Lower leg skin (tissue), 4 donors: ENCODE measurements around the gene C14orf180. TPM values are rescaled to one million over a fixed set of nuclear protein-coding genes. Genes with fewer than 3 reads are reported as not detected.

Experiments
- DNase-seq, 2 donors: peaks; one replicate each; pipeline ENCODE4 v3.0.0-alpha.2; 2019; ENCODE audit warnings: low spot score in 2 of 2
- H3K4me3 ChIP-seq: fragments of 200-600 bp; sonication (generic); 2 replicates; pipeline ENCODE4 v1.5.1; 2017; ENCODE audit warnings: mild to moderate bottlenecking, low read depth; ENCODE audit not compliant: poor library complexity, severe bottlenecking
- POLR2A ChIP-seq, 2 donors: fragments of 450-650 bp; IDR thresholded peaks; one replicate each; pipeline ENCODE4 v1.6.1; 2016 to 2017; ENCODE audit warnings: antibody characterized with exemption in 2 of 2, mild to moderate bottlenecking in 1 of 2, moderate library complexity in 1 of 2
- WGBS, 2 donors: methylation state at CpG; one replicate each; pipeline ENCODE4 v1.1.5; 2018; 5-methylcytosine and 5-hydroxymethylcytosine counted together
- intact Hi-C: fragments of 100-400 bp; cut with DNase I; formaldehyde crosslinking; loops from one replicate; pipeline ENCODE4 v1.15.0; 2023; ENCODE audit warnings: low total_unique reads
- total RNA-seq, 4 donors: library from RNA; depleted of rRNA; stranded (reverse); fragments of >200 nt; gene quantifications; one replicate each; pipeline ENCODE4 v1.1.0, GENCODE V29; 2016
- TF ChIP-seq, protein P1 (sequence below), 3 donors: fragments of 450-650 bp; IDR thresholded peaks; one replicate each; pipeline ENCODE4 v1.5.1; 2016; ENCODE audit warnings: antibody characterized with exemption in 3 of 3, mild to moderate bottlenecking in 3 of 3, moderate library complexity in 2 of 3

Gene C14orf180
- total RNA-seq, 4 donors from 2014 or later, result 0.98 TPM; not detected in 3

DNA sequence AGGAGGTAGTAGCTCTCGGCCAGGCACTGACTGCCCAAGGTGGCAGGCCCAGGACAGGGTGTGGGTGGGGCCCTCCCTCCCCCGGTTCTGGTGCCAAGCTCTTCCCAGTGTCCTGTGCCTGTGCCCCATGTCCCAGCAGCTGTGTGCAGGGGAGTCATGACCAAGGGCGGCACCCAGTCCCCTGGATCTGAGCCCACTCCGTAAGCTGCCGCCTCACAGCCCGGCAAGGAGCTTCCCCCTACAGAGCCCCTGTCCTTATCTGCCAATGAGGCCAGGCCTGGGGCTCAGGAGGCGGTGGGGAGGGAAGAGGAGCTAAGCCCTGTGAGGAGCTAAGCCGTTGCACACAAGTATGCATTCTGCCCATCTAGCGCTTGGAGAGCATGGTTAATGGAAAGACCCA is 5.6 kb upstream of the C14orf180 start:
- intact Hi-C loops, result no loop called here
- DNase-seq, result no peak
- no peak overlapping the region for H3K4me3 ChIP-seq
- 51 to 93% methylated on average over 3 to 8 of the region's 9 CpGs for WGBS, 2 donors
- no peak for TF ChIP-seq POLR2A (IDR thresholded peaks at IDR 0.05)
- TF ChIP-seq, protein P1, sequence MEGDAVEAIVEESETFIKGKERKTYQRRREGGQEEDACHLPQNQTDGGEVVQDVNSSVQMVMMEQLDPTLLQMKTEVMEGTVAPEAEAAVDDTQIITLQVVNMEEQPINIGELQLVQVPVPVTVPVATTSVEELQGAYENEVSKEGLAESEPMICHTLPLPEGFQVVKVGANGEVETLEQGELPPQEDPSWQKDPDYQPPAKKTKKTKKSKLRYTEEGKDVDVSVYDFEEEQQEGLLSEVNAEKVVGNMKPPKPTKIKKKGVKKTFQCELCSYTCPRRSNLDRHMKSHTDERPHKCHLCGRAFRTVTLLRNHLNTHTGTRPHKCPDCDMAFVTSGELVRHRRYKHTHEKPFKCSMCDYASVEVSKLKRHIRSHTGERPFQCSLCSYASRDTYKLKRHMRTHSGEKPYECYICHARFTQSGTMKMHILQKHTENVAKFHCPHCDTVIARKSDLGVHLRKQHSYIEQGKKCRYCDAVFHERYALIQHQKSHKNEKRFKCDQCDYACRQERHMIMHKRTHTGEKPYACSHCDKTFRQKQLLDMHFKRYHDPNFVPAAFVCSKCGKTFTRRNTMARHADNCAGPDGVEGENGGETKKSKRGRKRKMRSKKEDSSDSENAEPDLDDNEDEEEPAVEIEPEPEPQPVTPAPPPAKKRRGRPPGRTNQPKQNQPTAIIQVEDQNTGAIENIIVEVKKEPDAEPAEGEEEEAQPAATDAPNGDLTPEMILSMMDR (IDR thresholded peaks at IDR 0.05), result no peak

DNA sequence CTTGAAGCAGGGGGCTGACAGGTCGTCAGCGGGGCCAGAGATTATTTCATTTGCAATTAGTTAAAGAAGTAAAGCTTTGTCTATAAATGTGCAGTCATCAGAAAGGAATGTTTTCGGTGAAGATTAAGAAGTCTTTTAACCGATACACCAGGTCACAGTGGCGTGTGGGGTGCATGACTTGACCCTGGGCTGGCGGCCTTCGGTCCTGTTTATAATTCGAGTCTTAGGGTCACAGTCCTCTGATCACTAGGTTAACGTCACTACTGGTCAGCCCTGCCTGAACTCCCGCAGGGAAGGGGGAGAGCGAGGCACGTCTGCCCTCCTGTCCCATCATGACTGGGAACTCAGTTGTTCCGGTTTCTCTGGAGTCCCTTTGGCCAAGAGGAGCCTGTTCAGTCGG is 5.0 kb upstream of the C14orf180 start:
- no peak for DNase-seq
- WGBS, 2 donors, result 62 to 64% methylated on average over 14 of the region's 14 CpGs
- intact Hi-C loops, result no loop called here
- no peak overlapping the region for H3K4me3 ChIP-seq
- TF ChIP-seq POLR2A (IDR thresholded peaks at IDR 0.05), result no peak
- TF ChIP-seq, protein P1 (IDR thresholded peaks at IDR 0.05), result no peak

DNA sequence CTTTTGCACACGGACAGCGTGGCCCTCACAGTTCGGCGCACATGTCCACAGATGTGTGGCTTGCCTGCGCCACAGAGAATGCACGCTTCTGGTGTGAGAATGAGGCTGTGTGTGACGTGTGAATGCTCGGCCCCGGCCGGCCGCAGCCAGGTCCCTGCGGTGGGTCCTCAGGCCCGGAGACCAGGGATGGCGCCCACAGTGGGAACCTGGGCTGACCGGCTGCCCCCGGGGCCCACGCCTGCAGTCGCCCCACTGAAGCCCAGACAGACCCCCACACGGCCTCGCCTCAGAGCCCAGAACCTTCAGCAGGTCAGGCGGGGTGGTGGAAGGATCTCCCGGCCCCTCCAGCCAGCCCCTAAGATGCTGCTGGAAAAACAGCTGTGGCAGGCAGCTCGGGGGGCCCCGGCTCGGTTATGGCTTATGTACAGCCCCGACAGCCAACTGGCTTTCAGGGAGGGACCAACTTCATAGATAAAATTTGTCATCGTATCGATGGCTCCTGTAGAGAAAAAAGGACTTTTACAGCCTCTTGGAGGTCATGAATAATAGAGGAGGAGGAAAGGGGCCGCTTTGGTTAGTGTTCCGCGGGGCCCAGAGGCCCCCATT is 4.5 kb upstream of the C14orf180 start:
- intact Hi-C loops, result no loop called here
- 84 to 85% methylated on average over 29 to 30 of the region's 31 CpGs for WGBS, 2 donors
- no peak for DNase-seq
- TF ChIP-seq, protein P1 (IDR thresholded peaks at IDR 0.05), result no peak
- no peak for TF ChIP-seq POLR2A (IDR thresholded peaks at IDR 0.05)
- no peak overlapping the region for H3K4me3 ChIP-seq

DNA sequence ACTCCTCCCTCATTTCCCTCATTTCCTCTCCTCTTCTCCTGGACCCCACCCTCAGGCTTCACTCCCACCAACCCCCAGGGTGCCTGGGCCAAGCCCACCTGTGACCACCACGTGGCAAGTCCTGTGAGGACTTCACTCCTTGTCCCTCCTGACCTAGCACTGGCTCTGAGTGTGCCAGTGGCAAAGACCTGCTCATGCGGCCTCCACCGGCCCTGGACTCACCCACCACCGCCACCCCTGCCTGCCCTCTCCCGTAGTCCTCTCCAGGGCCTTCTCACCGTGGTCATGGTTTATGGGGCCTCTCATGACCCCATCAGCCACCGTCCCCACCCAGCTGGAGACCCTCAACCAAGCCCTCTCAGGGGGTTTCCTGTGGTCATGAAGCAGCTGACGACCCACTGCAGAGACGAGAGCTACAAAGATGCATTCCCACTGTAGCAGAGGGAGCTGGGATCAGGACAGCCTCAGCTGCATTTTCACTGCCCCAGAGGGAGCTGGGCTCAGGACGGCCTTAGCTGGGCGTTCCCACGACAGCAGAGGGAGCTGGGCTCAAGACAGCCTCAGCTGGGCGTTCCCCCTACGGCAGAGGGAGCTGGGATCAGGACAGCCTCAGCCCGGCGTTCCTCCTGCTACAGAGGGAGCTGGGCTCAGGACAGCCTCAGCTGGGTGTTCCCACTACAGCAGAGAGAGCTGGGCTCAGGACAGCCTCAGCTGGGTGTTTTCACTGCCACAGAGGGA is 3.2 kb upstream of the C14orf180 start:
- DNase-seq, result no peak
- WGBS, 2 donors, result 66 to 83% methylated on average over 9 to 16 of the region's 16 CpGs
- intact Hi-C loops, result no loop called here
- no peak for TF ChIP-seq POLR2A (IDR thresholded peaks at IDR 0.05)
- TF ChIP-seq, protein P1 (IDR thresholded peaks at IDR 0.05), result no peak
- no peak overlapping the region for H3K4me3 ChIP-seq

DNA sequence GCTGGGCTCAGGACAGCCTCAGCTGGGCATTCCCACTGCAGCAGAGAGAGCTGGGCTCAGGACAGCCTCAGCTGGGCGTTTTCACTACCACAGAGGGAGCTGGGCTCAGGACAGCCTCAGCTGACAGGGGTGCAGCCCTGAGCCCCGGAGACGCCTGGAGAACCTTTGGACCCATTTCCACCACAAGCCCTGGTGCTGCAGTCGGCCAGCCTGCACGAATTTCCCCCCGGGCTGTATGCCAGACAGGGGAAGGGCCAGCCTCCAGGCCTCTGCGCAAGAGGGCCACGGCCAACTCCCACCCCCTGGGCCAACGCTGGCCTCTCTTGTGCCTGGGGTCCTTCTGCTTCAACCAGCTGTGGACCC is 2.6 kb upstream of the C14orf180 start:
- TF ChIP-seq, protein P1 (IDR thresholded peaks at IDR 0.05), result no peak
- TF ChIP-seq POLR2A (IDR thresholded peaks at IDR 0.05), result no peak
- no peak for DNase-seq
- intact Hi-C loops, result no loop called here
- 58 to 71% methylated on average over 9 of the region's 9 CpGs for WGBS, 2 donors
- H3K4me3 ChIP-seq, result no peak overlapping the region
